Testis (tissue), 2 donors: ENCODE results near the gene CHRNA5.

ENCODE experiments used
- POLR2A ChIP-seq: fragments of 450-650 bp; IDR thresholded peaks from one replicate; pipeline ENCODE4 v1.6.1; 2017; ENCODE audit warnings: antibody characterized with exemption, mild to moderate bottlenecking, moderate library complexity
- TF ChIP-seq, protein P1 (sequence below), 3 experiments: fragments of 450-650 bp in 2 of 3; fragments of 200-600 bp in 1 of 3; sonication (generic) in 1 of 3; IDR thresholded peaks; one replicate each; pipeline ENCODE4 v1.5.1; 2016 to 2019; ENCODE audit warnings: antibody characterized with exemption in 3 of 3, mild to moderate bottlenecking in 2 of 3, moderate library complexity in 1 of 3

DNA sequence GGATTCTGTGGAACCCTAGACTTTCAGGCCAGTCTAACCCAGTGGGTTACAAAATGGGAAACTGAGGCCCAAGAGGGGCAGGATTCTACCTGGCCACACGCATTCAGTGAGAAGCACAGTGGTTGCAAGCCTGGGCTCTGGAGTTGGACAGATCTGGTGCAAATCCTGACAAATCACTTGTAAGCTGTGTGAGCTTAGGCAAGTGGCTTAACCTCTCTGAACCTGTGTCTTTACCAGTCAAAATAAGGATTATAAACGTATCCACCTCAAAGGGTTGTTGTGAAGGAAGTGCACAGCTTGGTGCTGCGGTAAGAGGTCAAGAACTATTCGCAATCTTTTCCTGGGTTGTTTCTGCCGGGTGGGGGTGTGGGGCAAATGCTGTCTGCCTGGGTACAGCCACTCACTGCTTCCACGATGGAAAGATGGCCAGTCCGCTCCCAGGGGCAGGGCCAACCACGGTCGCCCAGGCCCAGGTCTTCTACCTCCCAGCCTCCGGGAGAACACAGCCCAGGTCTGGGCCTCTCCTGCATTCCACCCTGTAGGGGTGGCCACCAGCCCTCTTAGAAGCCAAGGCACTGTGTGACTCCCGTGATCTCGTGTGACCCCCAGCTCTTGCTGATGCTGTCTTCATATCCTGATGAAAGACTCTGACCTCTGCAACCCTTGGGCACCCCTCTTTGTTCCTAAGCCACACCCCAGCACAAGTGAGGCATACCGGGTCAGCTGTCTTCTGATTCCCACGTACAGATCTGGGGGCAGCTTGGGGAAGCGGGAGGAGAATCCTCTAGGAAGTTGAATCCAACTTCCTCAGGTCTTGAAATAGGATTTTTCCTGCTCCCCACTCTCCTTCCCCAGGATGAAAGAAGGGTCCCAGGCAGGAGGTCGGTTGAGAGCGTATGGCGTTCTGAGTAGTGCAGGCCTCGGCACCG is 54.0 kb downstream of the CHRNA5 start:
- TF ChIP-seq, protein P1, sequence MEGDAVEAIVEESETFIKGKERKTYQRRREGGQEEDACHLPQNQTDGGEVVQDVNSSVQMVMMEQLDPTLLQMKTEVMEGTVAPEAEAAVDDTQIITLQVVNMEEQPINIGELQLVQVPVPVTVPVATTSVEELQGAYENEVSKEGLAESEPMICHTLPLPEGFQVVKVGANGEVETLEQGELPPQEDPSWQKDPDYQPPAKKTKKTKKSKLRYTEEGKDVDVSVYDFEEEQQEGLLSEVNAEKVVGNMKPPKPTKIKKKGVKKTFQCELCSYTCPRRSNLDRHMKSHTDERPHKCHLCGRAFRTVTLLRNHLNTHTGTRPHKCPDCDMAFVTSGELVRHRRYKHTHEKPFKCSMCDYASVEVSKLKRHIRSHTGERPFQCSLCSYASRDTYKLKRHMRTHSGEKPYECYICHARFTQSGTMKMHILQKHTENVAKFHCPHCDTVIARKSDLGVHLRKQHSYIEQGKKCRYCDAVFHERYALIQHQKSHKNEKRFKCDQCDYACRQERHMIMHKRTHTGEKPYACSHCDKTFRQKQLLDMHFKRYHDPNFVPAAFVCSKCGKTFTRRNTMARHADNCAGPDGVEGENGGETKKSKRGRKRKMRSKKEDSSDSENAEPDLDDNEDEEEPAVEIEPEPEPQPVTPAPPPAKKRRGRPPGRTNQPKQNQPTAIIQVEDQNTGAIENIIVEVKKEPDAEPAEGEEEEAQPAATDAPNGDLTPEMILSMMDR (IDR thresholded peaks at IDR 0.05): no peak
- TF ChIP-seq POLR2A: no peak
